Measurements from ENCODE around the gene KRT28. TPM values are rescaled to one million over a fixed set of nuclear protein-coding genes. Genes with fewer than 3 reads are reported as not detected.

The KRT28 gene, protein sequence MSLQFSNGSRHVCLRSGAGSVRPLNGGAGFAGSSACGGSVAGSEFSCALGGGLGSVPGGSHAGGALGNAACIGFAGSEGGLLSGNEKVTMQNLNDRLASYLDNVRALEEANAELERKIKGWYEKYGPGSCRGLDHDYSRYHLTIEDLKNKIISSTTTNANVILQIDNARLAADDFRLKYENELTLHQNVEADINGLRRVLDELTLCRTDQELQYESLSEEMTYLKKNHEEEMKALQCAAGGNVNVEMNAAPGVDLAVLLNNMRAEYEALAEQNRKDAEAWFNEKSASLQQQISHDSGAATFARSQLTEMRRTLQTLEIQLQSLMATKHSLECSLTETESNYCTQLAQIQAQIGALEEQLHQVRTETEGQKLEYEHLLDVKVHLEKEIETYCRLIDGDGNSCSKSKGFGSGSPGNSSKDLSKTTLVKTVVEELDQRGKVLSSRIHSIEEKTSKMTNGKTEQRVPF
- not detected in 2 replicates for total RNA-seq (2014; rRNA removed; shearing (Covaris generic))

- no peak for DNase-seq (ENCODE audit: low spot score)
These were observed at the start of gene KRT28 for GRCh38 chr17:40799859-40800258. TSS of gene KRT28 (minus strand) at chr17:40799959. CDS start at chr17:40799893, 66 bp downstream.

DNA sequence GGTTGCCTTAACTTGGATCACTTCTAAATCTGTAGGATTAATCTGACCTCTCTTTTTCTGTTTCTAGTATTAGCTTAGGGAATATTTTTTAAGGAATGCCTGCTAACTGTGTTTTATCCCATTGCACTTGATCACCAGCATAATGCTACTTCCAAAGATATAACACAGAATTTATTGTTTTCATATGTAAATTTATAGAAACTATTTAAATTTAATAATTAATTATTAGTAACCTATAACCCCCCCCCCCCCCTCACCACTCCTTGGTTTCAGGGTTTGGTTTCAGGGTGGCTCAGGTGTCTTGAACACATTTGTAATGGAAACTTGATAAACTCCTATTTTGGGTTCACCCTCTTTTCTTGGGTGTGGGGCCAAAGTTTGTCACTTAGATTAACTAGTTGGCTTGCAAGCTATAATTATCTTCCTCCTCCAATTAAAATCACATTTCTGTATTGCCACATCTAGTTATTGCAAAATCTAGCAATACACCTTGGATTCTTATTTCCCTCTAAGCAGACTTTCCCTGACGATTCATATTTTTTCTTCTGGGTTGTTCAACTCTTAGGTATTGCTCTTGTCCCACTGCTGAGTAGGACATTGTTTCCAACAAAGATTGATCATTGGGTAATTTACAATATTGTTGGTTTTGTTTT is 49.0 kb upstream of the KRT28 start:
- DNase-seq (ENCODE audit: low spot score) = no peak

GRCh38 chr17:40846515-40847144 is 46.9 kb upstream of the KRT28 start:
- DNase-seq (ENCODE audit: low spot score) = no peak

- DNase-seq (ENCODE audit: low spot score) = no peak
These were observed 44.9 kb upstream of the KRT28 start for GRCh38 chr17:40844671-40845107.

DNA sequence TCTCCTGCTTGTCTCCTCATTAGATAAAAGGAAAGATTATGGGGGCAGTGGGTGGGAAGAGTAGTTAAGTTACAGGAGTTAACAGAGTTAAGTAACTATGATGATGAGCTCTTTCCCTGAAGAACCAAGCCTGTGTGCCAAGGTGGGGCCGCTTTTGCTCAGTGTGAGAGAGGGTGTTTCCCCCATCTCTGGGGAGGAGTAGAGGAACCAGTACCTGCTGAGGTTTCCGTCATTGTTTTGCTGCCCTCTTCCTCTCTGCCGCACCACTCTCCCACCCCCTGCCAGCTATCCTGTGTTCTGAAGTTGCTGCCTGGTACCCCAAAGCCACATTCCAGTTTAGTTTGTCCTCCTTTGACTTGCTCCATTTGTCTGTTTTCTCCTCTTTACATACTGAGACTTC is 43.5 kb upstream of the KRT28 start:
- DNase-seq (ENCODE audit: low spot score) = no peak

- DNase-seq (ENCODE audit: low spot score) = no peak
These were observed 41.5 kb upstream of the KRT28 start for GRCh38 chr17:40841246-40841645.

DNA sequence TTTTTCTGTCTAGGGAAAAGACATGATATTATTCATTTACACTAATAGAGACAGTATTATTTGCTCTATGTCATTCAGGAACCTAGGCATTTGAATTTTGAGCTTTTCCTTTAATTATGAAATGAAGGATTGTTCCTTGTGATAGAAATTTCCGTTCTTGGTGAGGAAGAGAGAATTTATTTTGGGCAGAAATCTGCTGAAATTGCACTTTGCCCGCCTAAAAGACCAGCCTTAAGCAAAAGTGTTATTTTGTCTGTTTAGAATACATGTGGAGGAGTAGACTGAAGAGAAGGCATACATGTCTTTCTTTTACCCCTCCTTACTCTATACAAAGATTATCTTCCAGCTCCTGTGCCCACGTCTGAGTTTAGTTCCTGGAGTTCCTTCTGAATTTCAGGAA is 39.4 kb upstream of the KRT28 start:
- DNase-seq (ENCODE audit: low spot score) = no peak

DNA sequence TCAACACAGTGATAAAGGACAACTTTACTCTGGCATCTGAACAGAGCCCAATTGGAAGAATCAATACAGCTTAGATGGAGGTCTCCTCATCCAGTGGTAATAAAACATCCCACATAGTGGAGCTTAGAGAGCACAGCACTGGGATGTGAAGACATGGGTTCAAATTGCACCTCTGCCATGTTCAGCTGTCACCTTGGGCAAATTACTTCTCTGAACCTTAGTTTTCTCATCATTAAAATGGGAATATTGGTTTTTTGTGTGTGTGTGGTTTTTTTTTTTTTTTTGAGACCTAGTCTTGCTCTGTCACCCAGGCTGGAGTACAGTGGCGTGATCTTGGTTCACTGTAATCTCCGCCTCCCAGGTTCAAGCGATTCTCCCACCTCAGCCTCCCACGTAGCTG is 36.3 kb upstream of the KRT28 start:
- no peak for DNase-seq (ENCODE audit: low spot score)

DNA sequence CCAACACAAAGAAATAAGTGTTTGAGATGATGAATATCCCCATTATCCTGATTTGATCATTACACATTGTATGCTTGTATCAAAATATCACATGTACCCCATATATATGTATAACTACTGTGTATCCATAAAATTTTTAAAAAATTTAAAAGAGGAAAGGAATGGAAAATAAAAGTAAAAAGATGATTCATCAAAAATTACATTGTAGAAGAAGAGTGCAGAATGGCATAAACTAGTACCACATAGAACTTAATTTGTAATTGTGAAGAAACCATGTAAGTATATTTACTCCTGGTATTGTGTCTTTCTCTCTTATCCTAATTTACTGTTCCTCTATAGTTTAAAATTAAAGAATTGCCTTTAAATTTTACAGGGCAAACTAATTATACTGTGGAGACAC is 34.1 kb upstream of the KRT28 start:
- DNase-seq (ENCODE audit: low spot score) = no peak

DNA sequence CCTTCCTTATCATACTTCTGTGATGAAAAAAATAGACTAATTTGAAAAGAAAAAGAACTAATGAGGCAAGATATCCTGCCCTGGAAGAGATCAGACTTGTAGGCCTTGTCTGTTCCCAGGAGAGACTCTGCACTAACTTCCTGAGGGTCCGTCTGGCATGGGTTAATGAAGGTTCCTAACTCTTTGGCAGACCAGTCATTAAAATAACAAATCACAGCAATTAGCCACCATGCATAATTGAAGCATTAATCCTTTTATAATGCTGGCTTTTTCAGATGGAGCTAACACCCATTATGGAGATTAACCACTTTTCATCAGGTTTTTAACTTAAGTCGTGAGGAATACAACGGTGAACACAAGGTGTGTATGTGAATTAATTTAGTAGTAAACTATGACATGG is 33.1 kb upstream of the KRT28 start:
- no peak for DNase-seq (ENCODE audit: low spot score)

DNA sequence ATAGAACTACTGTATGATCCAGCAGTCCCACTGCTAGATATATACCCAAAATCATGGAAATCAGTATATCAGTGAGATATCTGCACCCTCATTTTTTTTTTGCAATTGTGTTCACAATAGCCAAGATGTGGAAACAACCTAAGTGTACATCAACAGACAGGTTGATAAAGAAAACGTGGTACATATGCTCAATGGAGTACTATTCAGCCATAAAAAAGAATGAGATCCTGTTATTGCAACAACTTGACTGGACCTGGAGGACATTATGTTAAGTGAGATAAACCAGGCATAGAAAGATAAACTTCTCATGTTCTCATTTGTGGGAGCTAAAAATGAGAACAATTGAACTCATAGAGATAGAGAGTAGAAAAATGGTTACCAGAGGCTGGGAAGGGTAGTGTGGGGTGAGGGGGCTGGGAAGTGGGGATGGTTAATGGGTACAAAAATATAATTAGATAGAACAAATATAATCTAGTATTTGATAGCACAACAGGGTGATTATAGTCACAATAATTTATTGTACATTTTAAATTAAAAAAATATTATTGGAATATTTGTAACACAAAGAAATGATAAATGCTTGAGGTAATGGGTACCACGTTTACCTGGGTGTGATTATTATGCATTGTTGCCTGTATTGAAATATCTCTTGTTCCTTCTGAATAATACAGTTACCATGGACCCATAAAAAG is 30.5 kb upstream of the KRT28 start:
- DNase-seq (ENCODE audit: low spot score) = no peak

GRCh38 chr17:40828454-40829044 is 28.8 kb upstream of the KRT28 start:
- DNase-seq (ENCODE audit: low spot score) = no peak

DNA sequence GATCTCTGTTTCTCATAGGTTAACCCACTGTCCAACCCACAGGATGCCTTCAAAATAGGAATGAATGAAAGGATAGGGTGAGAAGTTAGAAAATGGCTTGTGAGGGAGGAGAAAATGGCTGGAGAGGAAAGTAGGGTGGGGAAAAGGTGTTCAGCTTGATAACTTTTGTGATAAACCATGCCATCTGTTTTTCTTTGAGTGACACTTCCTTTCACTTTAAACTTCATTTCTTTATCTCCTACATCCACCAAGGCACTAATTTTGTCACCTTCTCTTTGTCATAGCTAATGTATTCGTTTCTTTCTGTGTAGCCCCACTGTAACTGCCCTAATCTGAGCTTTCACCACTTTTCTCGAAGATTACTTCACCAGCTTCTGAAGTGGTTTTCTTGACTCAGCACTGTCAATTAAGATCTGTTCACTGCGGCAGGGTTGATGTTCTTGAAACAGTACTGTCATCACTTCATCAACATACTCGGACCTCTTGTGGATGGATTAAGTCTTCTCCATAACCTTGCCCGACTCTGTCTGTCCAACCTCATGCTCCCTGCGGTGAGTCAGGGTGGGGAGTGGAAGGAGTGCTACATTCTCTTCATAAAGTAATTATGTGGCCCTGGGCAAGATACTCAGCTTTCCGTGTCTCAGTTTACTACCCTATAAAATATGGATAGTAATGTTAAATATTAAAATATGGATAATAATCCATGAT is 28.1 kb upstream of the KRT28 start:
- DNase-seq (ENCODE audit: low spot score) = no peak

DNA sequence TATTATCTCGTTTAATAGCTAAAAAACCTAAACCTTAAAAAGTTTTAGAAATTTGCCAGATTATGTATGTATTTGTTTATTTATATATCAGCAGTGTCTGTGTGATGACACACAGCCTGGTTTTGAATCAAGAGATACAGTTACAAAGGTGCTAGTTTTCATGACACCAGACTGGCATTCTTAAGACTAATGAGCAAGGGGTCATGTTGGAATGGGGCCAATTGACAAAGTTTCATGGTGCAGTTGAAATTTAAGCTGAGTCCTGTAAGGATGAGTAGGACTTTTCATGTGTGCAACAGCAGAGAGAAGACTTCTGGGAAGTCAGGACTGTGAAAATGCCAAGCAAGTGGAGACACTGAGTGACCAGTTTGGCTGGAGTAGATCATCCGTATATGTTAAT is 25.8 kb upstream of the KRT28 start:
- no peak for DNase-seq (ENCODE audit: low spot score)

DNA sequence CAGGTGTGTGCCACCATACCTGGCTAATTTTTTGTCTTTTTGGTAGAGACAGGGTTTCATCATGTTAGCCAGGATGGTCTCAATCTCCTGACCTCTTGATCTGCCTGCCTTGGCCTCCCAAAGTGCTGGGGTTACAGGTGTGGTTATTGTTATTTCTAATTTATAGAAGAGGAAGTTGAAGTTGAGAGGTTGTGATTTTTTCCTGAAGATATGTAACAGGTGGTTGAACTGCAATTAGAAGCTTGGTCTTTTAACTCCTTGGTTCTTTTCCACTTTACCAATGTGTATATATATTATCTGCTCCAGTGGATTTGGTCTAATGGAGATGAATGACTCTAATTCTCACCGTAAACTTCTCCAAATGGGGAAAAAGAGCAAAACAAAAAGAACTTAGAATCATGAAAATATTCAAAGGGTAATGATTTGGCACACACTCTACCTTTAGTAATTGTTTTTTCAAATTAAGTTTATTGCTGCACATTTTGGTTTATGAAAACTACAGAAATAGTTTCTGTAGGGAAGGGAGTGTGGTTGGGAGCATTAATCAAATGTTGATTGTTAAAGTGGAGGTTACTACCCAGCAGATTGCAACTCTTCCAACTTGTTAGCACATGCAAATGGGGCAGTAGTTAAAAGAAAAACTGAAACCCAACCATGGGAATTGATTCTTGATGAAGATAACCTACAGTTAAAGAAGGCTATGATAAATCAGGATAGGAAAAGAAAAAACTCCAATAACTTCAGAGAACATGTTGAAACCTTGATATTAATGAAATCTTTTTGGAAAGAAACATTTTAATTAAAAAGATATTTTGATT is 24.5 kb upstream of the KRT28 start:
- no peak for DNase-seq (ENCODE audit: low spot score)

GRCh38 chr17:40822132-40822812 is 22.5 kb upstream of the KRT28 start, which contains the start of gene KRT10:
TSS of gene KRT10 (minus strand) at chr17:40822614. CDS start at chr17:40822585, 29 bp downstream.
- DNase-seq (ENCODE audit: low spot score) = no peak

DNA sequence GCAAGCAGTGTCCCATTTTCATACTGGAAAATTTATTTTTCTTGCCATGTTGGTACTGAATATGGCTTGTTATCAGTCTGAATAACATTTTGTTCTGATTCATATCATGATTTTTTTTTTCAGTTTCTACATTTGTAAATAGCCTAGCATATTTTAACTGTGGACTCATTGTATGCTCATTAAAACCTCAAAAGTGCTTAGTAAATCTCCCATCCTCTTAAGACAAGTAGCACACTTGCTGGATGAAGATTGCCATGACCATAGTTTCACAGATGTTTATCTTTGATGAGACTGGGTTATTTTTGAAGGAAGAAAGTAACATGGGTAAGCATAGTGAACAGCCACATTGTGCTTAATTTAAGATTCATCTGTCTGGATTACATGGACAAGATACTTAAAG is 21.8 kb upstream of the KRT28 start:
- no peak for DNase-seq (ENCODE audit: low spot score)

DNA sequence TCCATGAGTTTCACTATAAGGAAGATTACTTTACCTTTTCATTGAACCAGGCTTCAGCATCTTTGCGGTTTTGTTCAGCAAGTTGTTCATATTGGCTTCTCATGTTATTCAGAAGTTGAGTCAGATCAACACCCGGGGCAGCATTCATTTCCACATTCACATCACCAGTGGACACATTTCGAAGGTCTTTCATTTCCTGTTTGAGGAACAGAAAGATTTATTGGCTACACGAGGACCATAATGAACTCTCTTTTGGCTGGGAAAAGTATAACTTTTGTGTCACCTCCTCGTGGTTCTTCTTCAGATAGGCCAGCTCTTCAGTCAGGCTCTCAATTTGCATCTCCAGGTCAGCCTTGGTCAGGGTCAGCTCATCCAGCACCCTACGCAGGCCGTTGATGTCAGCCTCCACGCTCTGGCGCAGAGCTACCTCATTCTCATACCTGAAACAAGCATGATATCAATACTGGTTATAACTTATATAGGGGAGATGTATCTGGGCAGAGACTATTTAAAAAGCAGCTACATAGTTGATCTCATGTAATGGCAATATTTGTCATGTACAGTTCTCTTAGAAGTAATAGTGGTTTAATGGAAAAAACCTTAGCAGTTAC is 20.6 kb upstream of the KRT28 start:
- DNase-seq (ENCODE audit: low spot score) = no peak

DNA sequence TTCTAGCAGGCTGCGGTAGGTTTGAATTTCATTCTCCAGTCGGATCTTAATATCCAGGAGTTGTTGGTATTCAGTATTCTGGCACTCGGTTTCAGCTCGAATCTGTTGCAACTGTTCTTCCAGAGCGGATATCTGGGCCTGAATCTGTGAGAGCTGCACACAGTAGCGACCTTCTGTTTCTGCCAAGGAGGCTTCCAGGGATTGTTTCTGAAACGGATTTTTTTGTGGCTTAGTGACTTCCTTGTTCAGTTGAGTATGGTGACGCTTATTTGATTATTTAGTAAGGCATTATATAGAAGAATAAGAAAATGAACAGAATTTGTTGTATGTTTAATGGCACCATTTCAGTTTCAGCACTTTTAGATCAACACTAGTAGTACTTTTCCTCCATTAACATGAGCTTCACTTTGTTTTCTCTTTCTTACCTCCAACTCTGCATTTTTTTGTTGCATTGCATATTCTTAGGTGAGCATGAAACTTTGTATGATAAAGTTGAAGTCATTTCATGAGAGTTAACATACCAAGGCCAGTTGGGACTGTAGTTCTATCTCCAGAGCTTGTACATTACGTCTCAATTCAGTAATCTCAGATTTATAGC is 19.9 kb upstream of the KRT28 start:
- DNase-seq (ENCODE audit: low spot score) = peak; percentile 32
